Calu3 (cell line): ENCODE data around the gene RGS14. TPM values are rescaled to one million over a fixed set of nuclear protein-coding genes. Genes with fewer than 3 reads are reported as not detected.

Source experiments
- BruUV-seq: library from RNA; stranded (reverse); fragments of 400-500 nt; replicated peaks from 2 replicates; lab custom pipeline; 2021; lab: Mats Ljungman, UMichigan
- CTCF ChIA-PET: fragments of 300-600 bp; sonication (Branson Sonifier 250); formaldehyde crosslinking; loops from one replicate; lab custom pipeline; 2022; ENCODE audit warnings: antibody characterized with exemption; lab: Charles Lee
- DNase-seq: peaks from one replicate; pipeline ENCODE4 v3.0.0; 2022
- H3K27ac Mint-ChIP-seq: one replicate; pipeline ENCODE4 v1.8.0; 2022; ENCODE audit warnings: mixed read lengths; ENCODE audit not compliant: unreplicated experiment
- H3K27me3 Mint-ChIP-seq: one replicate; pipeline ENCODE4 v1.8.0; 2022; ENCODE audit warnings: mixed read lengths; ENCODE audit not compliant: unreplicated experiment
- H3K36me3 Mint-ChIP-seq: one replicate; pipeline ENCODE4 v1.8.0; 2022; ENCODE audit warnings: mild to moderate bottlenecking, moderate library complexity, mixed read lengths; ENCODE audit not compliant: insufficient read depth, unreplicated experiment
- H3K4me1 Mint-ChIP-seq: one replicate; pipeline ENCODE4 v1.8.0; 2022; ENCODE audit warnings: mild to moderate bottlenecking, low read depth, mixed read lengths; ENCODE audit not compliant: unreplicated experiment
- H3K4me3 Mint-ChIP-seq: one replicate; pipeline ENCODE4 v1.8.0; 2022; ENCODE audit warnings: mild to moderate bottlenecking, low read depth, moderate library complexity, mixed read lengths; ENCODE audit not compliant: unreplicated experiment
- H3K9me3 Mint-ChIP-seq: one replicate; pipeline ENCODE4 v1.8.0; 2022; ENCODE audit warnings: low read depth, mixed read lengths; ENCODE audit not compliant: unreplicated experiment
- CTCF ChIP-seq: fragments of 200-600 bp; IDR thresholded peaks from one replicate; pipeline ENCODE4 v1.8.0; 2022; ENCODE audit warnings: antibody characterized with exemption; ENCODE audit not compliant: unreplicated experiment
- intact Hi-C: fragments of 100-400 bp; cut with micrococcal nuclease; formaldehyde crosslinking; loops from one replicate; pipeline ENCODE4 v1.10.0; 2022; ENCODE audit not compliant: unreplicated experiment
- total RNA-seq: library from RNA; stranded (reverse); gene quantifications from 2 replicates; pipeline ENCODE4 v1.2.3, GENCODE V29; 2022

RGS14 gene
- total RNA-seq, 1 experiment from 2014 or later: 12.9 TPM

- H3K27ac Mint-ChIP-seq: no peak overlapping the region
- no peak for TF ChIP-seq CTCF
- H3K4me1 Mint-ChIP-seq: peaks cover 22% of the 10 kb centered on the region
- no peak for DNase-seq
- no TSS peak for BruUV-seq
- H3K9me3 Mint-ChIP-seq: no peaks in the 10 kb centered on the region
- H3K27me3 Mint-ChIP-seq: no peaks in the 10 kb centered on the region
- peaks cover 28% of the 10 kb centered on the region for H3K36me3 Mint-ChIP-seq
- intact Hi-C loops: no loop called here
- CTCF ChIA-PET: interaction anchor here (0.6 to 1.4 kb wide), 2 partner anchors 25 to 279 kb away, joined by 3 read pairs; partner anchors contain the start of gene FGFR4
- H3K4me3 Mint-ChIP-seq: no peak overlapping the region
These were observed 8.3 kb downstream of the RGS14 start for GRCh38 chr5:177365845-177366527.

- intact Hi-C loops: no loop called here
- Mint-ChIP-seq H3K27ac (no peak overlapping the region), H3K4me1 (peaks cover 22% of the 10 kb centered on the region), H3K36me3 (peaks cover 34% of the 10 kb centered on the region), H3K27me3 (no peaks in the 10 kb centered on the region), H3K4me3 (no peak overlapping the region), H3K9me3 (no peaks in the 10 kb centered on the region)
- DNase-seq: no peak
- CTCF ChIA-PET: interaction anchor here (0.6 to 1.4 kb wide), 2 partner anchors 24 to 280 kb away, joined by 3 read pairs; partner anchors contain the start of gene FGFR4
- no peak for TF ChIP-seq CTCF
- BruUV-seq: no TSS peak
These were observed 9.0 kb downstream of the RGS14 start for GRCh38 chr5:177366528-177367322.

- TF ChIP-seq CTCF: no peak
- no peaks in the 10 kb centered on the region for H3K9me3 Mint-ChIP-seq
- CTCF ChIA-PET: interaction anchor here (1.4 kb wide), 1 partner anchor 23 kb away, joined by 3 read pairs; no protein-coding TSS in a partner anchor
- DNase-seq: no peak
- no TSS peak for BruUV-seq
- intact Hi-C loops: no loop called here
- H3K27me3 Mint-ChIP-seq: no peaks in the 10 kb centered on the region
- H3K36me3 Mint-ChIP-seq: peaks cover 28% of the 10 kb centered on the region
- no peak overlapping the region for H3K27ac Mint-ChIP-seq
- H3K4me1 Mint-ChIP-seq: peaks cover 19% of the 10 kb centered on the region
- no peak overlapping the region for H3K4me3 Mint-ChIP-seq
These were observed 9.7 kb downstream of the RGS14 start for GRCh38 chr5:177367323-177367848.

GRCh38 chr5:177367981-177368868 is 10.5 kb downstream of the RGS14 start:
- Mint-ChIP-seq H3K27me3 (no peaks in the 10 kb centered on the region), H3K36me3 (peaks cover 20% of the 10 kb centered on the region), H3K4me1 (peaks cover 20% of the 10 kb centered on the region), H3K27ac (no peak overlapping the region), H3K9me3 (no peaks in the 10 kb centered on the region), H3K4me3 (no peak overlapping the region)
- BruUV-seq: no TSS peak
- intact Hi-C loops: no loop called here
- CTCF ChIA-PET: interaction anchor here (0.6 to 3.8 kb wide), 6 partner anchors 10 to 87 kb away, joined by 3 to 46 read pairs (median 9); partner anchors contain the start of gene LMAN2
- no peak for DNase-seq
- no peak for TF ChIP-seq CTCF
